Measurements from ENCODE around the gene ZCCHC24. TPM values are rescaled to one million over a fixed set of nuclear protein-coding genes. Genes with fewer than 3 reads are reported as not detected.

The ZCCHC24 gene
- total RNA-seq, 2 experiments from 2014 or later: 0.98 to 2.2 TPM

DNA sequence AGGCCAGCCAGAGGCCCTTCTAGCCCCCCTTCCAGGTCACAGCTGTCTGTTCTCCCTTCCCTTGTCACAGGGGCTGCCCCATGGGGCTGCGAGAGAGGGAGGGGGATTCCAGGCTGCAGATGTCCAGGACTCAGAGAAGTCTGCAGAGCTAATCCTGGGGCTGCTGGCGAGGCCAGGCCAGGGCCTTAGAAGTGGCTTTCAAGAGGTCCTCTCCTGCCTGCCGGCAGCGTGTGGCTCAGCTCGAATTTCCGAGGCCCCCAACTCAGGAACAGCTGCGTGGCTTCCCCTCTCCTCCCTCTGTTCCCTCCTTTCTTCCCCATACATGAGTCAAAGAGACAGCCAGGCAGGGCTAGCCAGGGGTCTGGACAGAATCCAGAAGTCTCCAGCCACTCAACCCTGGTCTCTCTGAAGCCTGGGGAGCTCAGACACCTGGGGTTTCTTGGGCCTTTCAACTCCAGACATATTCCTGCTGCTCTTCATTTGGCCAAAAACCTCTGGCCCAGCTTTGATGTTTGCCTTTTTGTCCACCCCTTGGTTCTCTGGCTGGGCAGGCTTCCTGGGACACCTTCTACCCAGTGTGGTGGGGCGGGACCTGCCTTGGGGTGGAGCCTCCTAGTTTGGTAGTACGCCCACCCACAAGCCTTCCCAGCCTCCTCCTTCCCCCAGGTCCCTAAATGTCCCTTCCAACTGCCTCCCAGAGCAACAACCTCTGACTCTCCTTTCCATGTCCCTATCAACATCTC is 45.1 kb upstream of the ZCCHC24 start:
- no peaks in the 10 kb centered on the region for H3K4me1 ChIP-seq (ENCODE audit: insufficient read depth, low read length, poor library complexity, severe bottlenecking)
- intact Hi-C loops (cut with micrococcal nuclease; ENCODE audit: unreplicated experiment): no loop called here
- no TSS peak for BruUV-seq (replicated peaks)
- no peak overlapping the region for H3K4me3 ChIP-seq (ENCODE audit: low read depth, low read length, poor library complexity, severe bottlenecking)
- no peaks in the 10 kb centered on the region for H4K20me1 ChIP-seq (ENCODE audit: insufficient read depth, low read length)
- no peak overlapping the region for H2AFZ ChIP-seq (ENCODE audit: low read length)
- H3K27ac ChIP-seq (ENCODE audit: low read depth, low read length, poor library complexity, severe bottlenecking): no peak overlapping the region
- ChIA-PET POLR2A (no interaction called here), CTCF (ENCODE audit: unreplicated experiment) (no interaction called here)
- DNase-seq (ENCODE audit: low spot score): no peak
- H3K4me2 ChIP-seq (ENCODE audit: low read length): no peak overlapping the region
- no peaks in the 10 kb centered on the region for H3K9me2 ChIP-seq (ENCODE audit: insufficient read depth, low read length)
- no peaks in the 10 kb centered on the region for H3K36me3 ChIP-seq (ENCODE audit: insufficient read depth, low read length)
- TF ChIP-seq, protein P1, sequence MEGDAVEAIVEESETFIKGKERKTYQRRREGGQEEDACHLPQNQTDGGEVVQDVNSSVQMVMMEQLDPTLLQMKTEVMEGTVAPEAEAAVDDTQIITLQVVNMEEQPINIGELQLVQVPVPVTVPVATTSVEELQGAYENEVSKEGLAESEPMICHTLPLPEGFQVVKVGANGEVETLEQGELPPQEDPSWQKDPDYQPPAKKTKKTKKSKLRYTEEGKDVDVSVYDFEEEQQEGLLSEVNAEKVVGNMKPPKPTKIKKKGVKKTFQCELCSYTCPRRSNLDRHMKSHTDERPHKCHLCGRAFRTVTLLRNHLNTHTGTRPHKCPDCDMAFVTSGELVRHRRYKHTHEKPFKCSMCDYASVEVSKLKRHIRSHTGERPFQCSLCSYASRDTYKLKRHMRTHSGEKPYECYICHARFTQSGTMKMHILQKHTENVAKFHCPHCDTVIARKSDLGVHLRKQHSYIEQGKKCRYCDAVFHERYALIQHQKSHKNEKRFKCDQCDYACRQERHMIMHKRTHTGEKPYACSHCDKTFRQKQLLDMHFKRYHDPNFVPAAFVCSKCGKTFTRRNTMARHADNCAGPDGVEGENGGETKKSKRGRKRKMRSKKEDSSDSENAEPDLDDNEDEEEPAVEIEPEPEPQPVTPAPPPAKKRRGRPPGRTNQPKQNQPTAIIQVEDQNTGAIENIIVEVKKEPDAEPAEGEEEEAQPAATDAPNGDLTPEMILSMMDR (conservative IDR thresholded peaks at IDR 0.05; ENCODE audit: low read length): no peak
- TF ChIP-seq EZH2phosphoT487 (IDR thresholded peaks at IDR 0.05; ENCODE audit: borderline replicate concordance, low read depth, low read length): no peak
- H3K9me3 ChIP-seq (ENCODE audit: low read length): no peaks in the 10 kb centered on the region
- no peaks in the 10 kb centered on the region for H3K79me2 ChIP-seq (ENCODE audit: insufficient read depth, low read depth, low read length)

DNA sequence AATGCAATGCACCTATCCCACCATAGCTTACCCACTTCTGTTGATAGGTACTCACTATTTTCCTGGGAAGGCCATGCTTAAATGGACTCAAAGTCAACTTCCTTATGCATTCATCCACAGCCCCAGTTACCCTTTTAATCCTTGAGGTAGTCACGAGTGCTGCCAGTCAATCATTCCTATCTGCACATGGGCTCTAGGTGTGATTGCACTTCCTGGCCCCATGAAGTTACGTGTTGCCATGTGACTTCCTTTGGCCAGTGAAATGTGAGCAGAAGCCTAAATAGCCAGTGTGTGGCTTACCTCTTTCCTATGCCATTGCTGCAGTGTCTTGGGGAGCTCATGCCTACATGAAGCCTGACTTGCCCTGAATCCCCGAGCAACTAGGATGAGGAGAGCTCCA is 43.4 kb upstream of the ZCCHC24 start:
- intact Hi-C loops (cut with micrococcal nuclease; ENCODE audit: unreplicated experiment): no loop called here

DNA sequence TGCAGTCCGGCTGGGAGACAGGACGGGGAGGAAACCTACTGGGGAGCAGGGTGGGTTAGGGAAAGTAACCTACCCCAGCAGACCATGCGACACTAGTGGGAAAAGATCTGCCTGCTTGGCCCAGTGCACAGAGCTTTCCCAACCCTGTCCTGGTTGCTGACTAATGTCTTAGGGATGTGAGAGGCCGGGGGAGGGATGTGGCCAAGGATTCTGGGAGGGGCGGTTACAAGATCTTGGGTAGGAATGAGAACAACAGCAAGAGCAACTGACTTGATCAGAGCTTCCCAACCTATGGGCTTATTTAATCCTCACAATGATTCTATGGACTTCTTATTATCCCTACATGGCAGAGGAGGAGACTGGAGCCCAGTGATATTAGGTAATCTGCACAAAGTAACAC is 42.9 kb upstream of the ZCCHC24 start:
- H3K79me2 ChIP-seq (ENCODE audit: insufficient read depth, low read depth, low read length): no peaks in the 10 kb centered on the region
- H3K4me1 ChIP-seq (ENCODE audit: insufficient read depth, low read length, poor library complexity, severe bottlenecking): no peaks in the 10 kb centered on the region
- no peaks in the 10 kb centered on the region for H3K9me3 ChIP-seq (ENCODE audit: low read length)
- no peaks in the 10 kb centered on the region for H4K20me1 ChIP-seq (ENCODE audit: insufficient read depth, low read length)
- H3K4me3 ChIP-seq (ENCODE audit: low read depth, low read length, poor library complexity, severe bottlenecking): no peak overlapping the region
- POLR2A ChIA-PET: no interaction called here
- CTCF ChIA-PET (ENCODE audit: unreplicated experiment): no interaction called here
- H3K27ac ChIP-seq (ENCODE audit: low read depth, low read length, poor library complexity, severe bottlenecking): no peak overlapping the region
- no peaks in the 10 kb centered on the region for H3K36me3 ChIP-seq (ENCODE audit: insufficient read depth, low read length)
- H3K4me2 ChIP-seq (ENCODE audit: low read length): no peak overlapping the region
- H3K9me2 ChIP-seq (ENCODE audit: insufficient read depth, low read length): no peaks in the 10 kb centered on the region
- intact Hi-C loops (cut with micrococcal nuclease; ENCODE audit: unreplicated experiment): no loop called here
- no TSS peak for BruUV-seq (replicated peaks)
- TF ChIP-seq, protein P1 (conservative IDR thresholded peaks at IDR 0.05; ENCODE audit: low read length): no peak
- TF ChIP-seq EZH2phosphoT487 (IDR thresholded peaks at IDR 0.05; ENCODE audit: borderline replicate concordance, low read depth, low read length): no peak
- no peak for DNase-seq (ENCODE audit: low spot score)
- peak overlapping the region; percentile 2; the same call in 1 of the 2 replicates for H2AFZ ChIP-seq (ENCODE audit: low read length)

More for the DNA sequence above, 43.4 kb upstream of the ZCCHC24 start:
- H3K4me2 ChIP-seq (ENCODE audit: low read length): no peak overlapping the region
- no peaks in the 10 kb centered on the region for H4K20me1 ChIP-seq (ENCODE audit: insufficient read depth, low read length)
- H3K9me3 ChIP-seq (ENCODE audit: low read length): no peaks in the 10 kb centered on the region
- no peaks in the 10 kb centered on the region for H3K4me1 ChIP-seq (ENCODE audit: insufficient read depth, low read length, poor library complexity, severe bottlenecking)
- H3K36me3 ChIP-seq (ENCODE audit: insufficient read depth, low read length): no peaks in the 10 kb centered on the region
- no peak for DNase-seq (ENCODE audit: low spot score)
- TF ChIP-seq, protein P1 (conservative IDR thresholded peaks at IDR 0.05; ENCODE audit: low read length): no peak
- no peak for TF ChIP-seq EZH2phosphoT487 (IDR thresholded peaks at IDR 0.05; ENCODE audit: borderline replicate concordance, low read depth, low read length)
- CTCF ChIA-PET (ENCODE audit: unreplicated experiment): no interaction called here
- no peaks in the 10 kb centered on the region for H3K79me2 ChIP-seq (ENCODE audit: insufficient read depth, low read depth, low read length)
- no peaks in the 10 kb centered on the region for H3K9me2 ChIP-seq (ENCODE audit: insufficient read depth, low read length)
- H3K27ac ChIP-seq (ENCODE audit: low read depth, low read length, poor library complexity, severe bottlenecking): no peak overlapping the region
- H2AFZ ChIP-seq (ENCODE audit: low read length): peak overlapping the region; percentile 2; the same call in 1 of the 2 replicates
- BruUV-seq (replicated peaks): no TSS peak
- no peak overlapping the region for H3K4me3 ChIP-seq (ENCODE audit: low read depth, low read length, poor library complexity, severe bottlenecking)
- POLR2A ChIA-PET: no interaction called here

Measured in OCI-LY7 (cell line).